HL-60 (cell line): Measurements from ENCODE around the gene FAM13C.

Experiments used
- CTCF ChIP-seq: IDR thresholded peaks from one replicate; pipeline ENCODE4 v1.5.1; 2011; ENCODE audit warnings: low read length, control low read depth, inconsistent platforms; ENCODE audit not compliant: insufficient read depth
- REST ChIP-seq: IDR thresholded peaks from 2 replicates; pipeline ENCODE4 v1.6.1; 2012; ENCODE audit warnings: low read depth; ENCODE audit not compliant: insufficient replicate concordance

DNA sequence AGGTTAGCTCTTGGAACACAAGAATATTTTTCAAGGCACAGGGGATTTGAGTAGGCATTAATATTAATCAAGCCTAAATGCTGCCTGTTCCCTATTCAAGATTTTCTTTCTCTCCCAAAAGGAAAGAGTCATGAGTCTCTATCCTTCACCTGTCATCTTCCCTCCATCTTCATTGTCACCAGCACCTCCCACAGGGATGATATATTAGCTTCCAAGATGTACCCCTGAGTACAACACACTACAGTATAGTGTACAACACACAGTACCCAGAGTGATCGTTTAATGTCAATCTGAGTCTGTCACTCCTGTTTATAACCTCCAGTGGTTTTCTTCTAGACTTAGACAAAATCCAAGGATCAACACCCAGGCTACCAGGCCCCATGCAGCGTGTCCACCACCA lies 50.1 kb downstream of the FAM13C start:
- no peak for TF ChIP-seq CTCF
- TF ChIP-seq REST = no peak
